ENCODE measurements around the gene AQP3. TPM values are rescaled to one million over a fixed set of nuclear protein-coding genes. Genes with fewer than 3 reads are reported as not detected.

AQP3 gene
- total RNA-seq, 1 experiment from 2014 or later: 5.5 TPM

- TF ChIP-seq YY1 (IDR thresholded peaks at IDR 0.05; ENCODE audit: extremely low read depth, insufficient replicate concordance, low read depth, low read length) (no peak), POLR2A (IDR thresholded peaks at IDR 0.05; ENCODE audit: borderline replicate concordance, extremely low read depth, insufficient read depth, insufficient read length) (no peak), REST (IDR thresholded peaks at IDR 0.05; ENCODE audit: low read depth) (no peak), ATF3 (IDR thresholded peaks at IDR 0.05) (no peak), SP1 (IDR thresholded peaks at IDR 0.05; ENCODE audit: low read depth) (no peak)
- Histone ChIP-seq H3K79me2 (ENCODE audit: insufficient read depth, low read length) (no peaks in the 10 kb centered on the region), H4K20me1 (ENCODE audit: insufficient read depth) (no peaks in the 10 kb centered on the region), H3K9me2 (ENCODE audit: insufficient read depth) (no peaks in the 10 kb centered on the region), H3K4me3 (replicated peaks in 1 of 2; ENCODE audit: low read depth in 1 of 2, low read length in 2 of 2) (no peak overlapping the region), H3K9ac (ENCODE audit: low read length) (no peak overlapping the region), H3K27ac (ENCODE audit: low read depth, low read length) (no peak overlapping the region; the same call in 1 of the 2 replicates), H3K36me3 (ENCODE audit: control insufficient read depth in 1 of 2, insufficient read depth in 2 of 2, low read length in 2 of 2) (no peaks in the 10 kb centered on the region), H3K4me2 (ENCODE audit: low read length) (no peak overlapping the region), H3K4me1 (ENCODE audit: control insufficient read depth in 1 of 2, insufficient read depth in 2 of 2, low read length in 2 of 2) (peaks cover 35 to 42% of the 10 kb centered on the region in 2 experiments), H3K9me3 (ENCODE audit: control insufficient read depth in 1 of 2, insufficient read depth in 1 of 2, low read depth in 1 of 2, low read length in 2 of 2) (no peaks in the 10 kb centered on the region), H3K27me3 (ENCODE audit: insufficient read depth, low read length) (no peaks in the 10 kb centered on the region), H2AFZ (ENCODE audit: low read depth, low read length, poor library complexity, severe bottlenecking) (no peak overlapping the region)
- BruUV-seq (replicated peaks): no TSS peak
- POLR2A ChIA-PET: interaction anchor here (1.0 kb wide), 1 partner anchor 59 kb away, joined by 3 read pairs; the partner anchor contains the start of gene NOL6
- intact Hi-C loops (cut with micrococcal nuclease): loop anchor here (10.0 kb wide), 1 partner anchor 59 kb away; no protein-coding TSS in a partner anchor
- DNase-seq (ENCODE audit: low read depth, low spot score) (no peak), ATAC-seq (no peak)
- CTCF ChIA-PET: interaction anchor here (0.6 to 4.9 kb wide), 6 partner anchors 10 to 59 kb away, joined by 3 to 35 read pairs (median 10); partner anchors contain the start of gene NOL6
- RAD21 ChIA-PET (ENCODE audit: low non-redundant PET in 1 of 2, low total read pairs in 2 of 2, uncharacterized antibody in 2 of 2, unreplicated experiment in 2 of 2): no interaction called here
Measured at GRCh38 chr9:33414268-33414667, 33.1 kb downstream of the AQP3 start.

- Histone ChIP-seq H3K27ac (ENCODE audit: low read depth, low read length) (no peak overlapping the region), H3K4me3 (replicated peaks in 1 of 2; ENCODE audit: low read depth in 1 of 2, low read length in 2 of 2) (no peak overlapping the region), H3K9me3 (ENCODE audit: control insufficient read depth in 1 of 2, insufficient read depth in 1 of 2, low read depth in 1 of 2, low read length in 2 of 2) (no peaks in the 10 kb centered on the region), H3K36me3 (ENCODE audit: control insufficient read depth in 1 of 2, insufficient read depth in 2 of 2, low read length in 2 of 2) (no peaks in the 10 kb centered on the region), H3K27me3 (ENCODE audit: insufficient read depth, low read length) (no peaks in the 10 kb centered on the region), H3K79me2 (ENCODE audit: insufficient read depth, low read length) (no peaks in the 10 kb centered on the region), H3K9me2 (ENCODE audit: insufficient read depth) (no peaks in the 10 kb centered on the region), H2AFZ (ENCODE audit: low read depth, low read length, poor library complexity, severe bottlenecking) (no peak overlapping the region), H3K4me1 (ENCODE audit: control insufficient read depth in 1 of 2, insufficient read depth in 2 of 2, low read length in 2 of 2) (peaks cover 0 to 2% of the 10 kb centered on the region in 2 experiments; a peak in 1 of 4 replicates), H3K4me2 (ENCODE audit: low read length) (no peak overlapping the region), H4K20me1 (ENCODE audit: insufficient read depth) (no peaks in the 10 kb centered on the region), H3K9ac (ENCODE audit: low read length) (no peak overlapping the region)
- ATAC-seq: 0 out of 2 replicates have a peak, but pooled peaks have one; percentile 18
- DNase-seq (ENCODE audit: low read depth, low spot score): no peak
- intact Hi-C loops (cut with micrococcal nuclease): no loop called here
- ChIA-PET POLR2A (no interaction called here), CTCF (no interaction called here), RAD21 (ENCODE audit: low non-redundant PET in 1 of 2, low total read pairs in 2 of 2, uncharacterized antibody in 2 of 2, unreplicated experiment in 2 of 2) (no interaction called here)
- no TSS peak for BruUV-seq (replicated peaks)
- TF ChIP-seq EZH2 (IDR thresholded peaks at IDR 0.05): no peak
- TF ChIP-seq SIN3A (IDR thresholded peaks at IDR 0.05; ENCODE audit: low read depth): no peak
- no peak for TF ChIP-seq ZBTB33 (IDR thresholded peaks at IDR 0.05; ENCODE audit: extremely low read depth, insufficient replicate concordance, low read length)
- TF ChIP-seq POLR2A (IDR thresholded peaks at IDR 0.05; ENCODE audit: borderline replicate concordance, extremely low read depth, insufficient read depth, insufficient read length): no peak
- no peak for TF ChIP-seq ATF3 (IDR thresholded peaks at IDR 0.05)
- no peak for TF ChIP-seq ZFX (IDR thresholded peaks at IDR 0.05)
- TF ChIP-seq EGR1 (IDR thresholded peaks at IDR 0.05; ENCODE audit: low read depth): no peak
- no peak for TF ChIP-seq CTCF (IDR thresholded peaks at IDR 0.05 in 2 of 3, conservative IDR thresholded peaks at IDR 0.05 in 1 of 3; ENCODE audit: borderline replicate concordance in 1 of 3, insufficient read depth in 1 of 3, low read depth in 2 of 3, low read length in 2 of 3)
Measured at GRCh38 chr9:33408087-33408486, 39.3 kb downstream of the AQP3 start.
